RWPE1 (cell line): ENCODE results near the gene UBAP1.

Experiments used
- CTCF ChIA-PET: fragments of 350-600 bp; sonication (Branson Sonifier 250); formaldehyde crosslinking; extraction: SDS; loops from one replicate; lab custom pipeline; 2021; lab: Yijun Ruan, JAX
- POLR2A ChIA-PET: fragments of 400-600 bp; formaldehyde crosslinking; extraction: SDS; loops from one replicate; lab custom pipeline; 2020; ENCODE audit warnings: antibody characterized with exemption; ENCODE audit not compliant: low non-redundant PET; lab: Yijun Ruan, JAX
- DNase-seq: peaks from one replicate; pipeline ENCODE4 v3.0.0; 2012; ENCODE audit warnings: low spot score
- H3K27ac ChIP-seq: fragments of 450-650 bp; 2 replicates; pipeline ENCODE4 v1.5.1; 2017
- CTCF ChIP-seq: fragments of 450-650 bp; conservative IDR thresholded peaks from 2 replicates; pipeline ENCODE4 v1.5.1; 2017; ENCODE audit warnings: low read depth, mild to moderate bottlenecking

Gene UBAP1

GRCh38 chr9:34176089-34176488 is 2.8 kb upstream of the UBAP1 start:
- DNase-seq: peak; percentile 81
- no peak overlapping the region for H3K27ac ChIP-seq
- POLR2A ChIA-PET: no interaction called here
- CTCF ChIA-PET: interaction anchor here (0.6 kb wide), 1 partner anchor 149 kb away, joined by 6 read pairs; no protein-coding TSS in a partner anchor
- no peak for TF ChIP-seq CTCF

- TF ChIP-seq CTCF: no peak
- H3K27ac ChIP-seq: peak overlapping the region; percentile 94
- DNase-seq: no peak
- CTCF ChIA-PET: interaction anchor here (0.6 kb wide), 1 partner anchor 104 kb away, joined by 3 read pairs; no protein-coding TSS in a partner anchor
- POLR2A ChIA-PET: interaction anchor here (0.5 to 0.6 kb wide), 2 partner anchors 17 to 59 kb away, joined by 3 to 4 read pairs; no protein-coding TSS in a partner anchor
Observed at GRCh38 chr9:34177593-34178435, 1.0 kb upstream of the UBAP1 start.

- TF ChIP-seq CTCF: no peak
Observed at GRCh38 chr9:34179213-34180136, 632 bp downstream of the UBAP1 start.

GRCh38 chr9:34185778-34186551 is 7.1 kb downstream of the UBAP1 start:
- CTCF ChIA-PET: interaction anchor here (0.6 kb wide), 1 partner anchor 255 kb away, joined by 3 read pairs; no protein-coding TSS in a partner anchor
- TF ChIP-seq CTCF: no peak
- POLR2A ChIA-PET: no interaction called here
- DNase-seq: peak; percentile 97
- peak overlapping the region; percentile 89 for H3K27ac ChIP-seq

More at GRCh38 chr9:34179213-34180136, 632 bp downstream of the UBAP1 start:
- CTCF ChIA-PET: interaction anchor here (0.6 to 1.1 kb wide), 3 partner anchors 12 to 426 kb away, joined by 3 to 11 read pairs (median 5); no protein-coding TSS in a partner anchor
- DNase-seq: peak; percentile 59
- peak overlapping the region; percentile 94 for H3K27ac ChIP-seq
- POLR2A ChIA-PET: interaction anchor here (0.7 kb wide), 1 partner anchor 36 kb away, joined by 3 read pairs; no protein-coding TSS in a partner anchor

GRCh38 chr9:34187891-34188240 is 9.0 kb downstream of the UBAP1 start:
- no peak overlapping the region for H3K27ac ChIP-seq
- no peak for TF ChIP-seq CTCF
- ChIA-PET CTCF (no interaction called here), POLR2A (no interaction called here)
- no peak for DNase-seq
